ENCODE data around the gene CCL19.

CCL19 gene

DNA sequence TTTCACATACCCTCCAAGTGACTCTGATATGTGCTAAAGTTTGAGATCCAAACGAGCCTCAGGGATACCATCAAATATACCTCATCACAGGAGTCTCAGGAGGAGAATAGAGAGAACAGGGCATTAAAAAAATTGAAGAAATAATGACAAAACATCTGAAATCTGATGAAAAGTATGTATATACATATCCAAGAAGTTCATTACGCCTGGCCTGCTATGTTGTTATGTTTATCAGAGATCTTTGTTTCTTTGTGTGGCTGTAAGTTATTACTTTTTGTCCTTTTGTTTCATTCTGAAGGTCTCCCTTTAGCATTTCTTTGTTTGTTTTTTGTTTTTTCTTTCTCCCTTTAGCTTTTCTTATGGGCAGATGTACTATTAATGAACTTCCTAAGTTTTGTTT is 2.5 kb upstream of the CCL19 start:
- no peak for DNase-seq

DNA sequence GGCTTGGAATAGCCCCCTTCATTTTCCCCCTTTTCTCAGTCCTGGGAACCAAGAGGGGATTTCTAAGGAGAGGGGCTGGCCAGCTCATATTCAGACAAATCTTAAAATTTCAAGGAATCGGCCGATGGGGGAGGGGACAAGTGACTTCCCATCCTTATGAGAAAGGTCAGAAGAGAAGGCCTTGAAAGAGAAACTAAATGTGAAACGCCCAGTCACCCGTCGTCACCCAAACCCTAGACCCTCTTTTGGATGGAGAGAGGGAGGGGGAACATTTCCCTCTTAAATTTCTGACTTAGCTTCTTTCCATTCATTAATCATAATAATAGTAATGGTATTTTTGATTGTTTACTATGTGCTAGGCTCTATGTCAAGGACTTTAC is 850 bp upstream of the CCL19 start:
- DNase-seq: peak; percentile 24

DNA sequence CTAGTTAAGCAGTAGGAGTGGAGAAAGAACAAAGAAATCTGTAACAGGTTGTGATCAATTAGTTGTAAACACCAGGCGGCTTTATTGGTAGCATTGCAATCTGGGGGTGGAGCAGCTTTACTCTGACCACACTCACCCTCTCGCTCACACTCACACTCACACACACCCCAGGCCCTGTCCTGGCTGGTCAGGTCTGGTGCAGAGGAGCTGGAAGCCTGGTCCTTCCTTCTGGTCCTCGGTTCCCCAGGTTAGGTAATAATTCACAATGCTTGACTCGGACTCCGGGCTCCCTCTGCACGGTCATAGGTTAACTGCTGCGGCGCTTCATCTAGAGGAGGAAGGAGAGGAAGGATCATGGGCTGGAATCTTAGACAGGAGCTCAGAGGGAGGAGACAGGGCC is 1.6 kb downstream of the CCL19 start:
- DNase-seq: no peak

DNA sequence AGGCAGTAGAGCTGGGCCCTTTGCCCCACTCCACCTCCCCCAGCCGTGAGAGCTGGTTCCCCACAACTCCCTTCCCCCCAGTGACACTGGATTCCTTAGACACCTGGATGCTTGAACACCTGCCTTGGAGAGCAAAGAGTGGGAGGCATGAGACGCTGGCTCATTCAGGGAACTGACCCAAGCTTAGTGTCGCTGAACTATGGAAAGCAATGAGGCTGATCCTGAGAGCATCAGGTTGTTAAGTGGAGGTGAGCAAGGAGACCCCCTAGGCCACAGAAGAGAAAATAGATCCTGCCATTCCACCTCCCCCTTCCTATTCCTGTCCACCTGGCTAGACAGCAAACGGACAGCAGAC is 2.0 kb downstream of the CCL19 start:
- DNase-seq: no peak

DNA sequence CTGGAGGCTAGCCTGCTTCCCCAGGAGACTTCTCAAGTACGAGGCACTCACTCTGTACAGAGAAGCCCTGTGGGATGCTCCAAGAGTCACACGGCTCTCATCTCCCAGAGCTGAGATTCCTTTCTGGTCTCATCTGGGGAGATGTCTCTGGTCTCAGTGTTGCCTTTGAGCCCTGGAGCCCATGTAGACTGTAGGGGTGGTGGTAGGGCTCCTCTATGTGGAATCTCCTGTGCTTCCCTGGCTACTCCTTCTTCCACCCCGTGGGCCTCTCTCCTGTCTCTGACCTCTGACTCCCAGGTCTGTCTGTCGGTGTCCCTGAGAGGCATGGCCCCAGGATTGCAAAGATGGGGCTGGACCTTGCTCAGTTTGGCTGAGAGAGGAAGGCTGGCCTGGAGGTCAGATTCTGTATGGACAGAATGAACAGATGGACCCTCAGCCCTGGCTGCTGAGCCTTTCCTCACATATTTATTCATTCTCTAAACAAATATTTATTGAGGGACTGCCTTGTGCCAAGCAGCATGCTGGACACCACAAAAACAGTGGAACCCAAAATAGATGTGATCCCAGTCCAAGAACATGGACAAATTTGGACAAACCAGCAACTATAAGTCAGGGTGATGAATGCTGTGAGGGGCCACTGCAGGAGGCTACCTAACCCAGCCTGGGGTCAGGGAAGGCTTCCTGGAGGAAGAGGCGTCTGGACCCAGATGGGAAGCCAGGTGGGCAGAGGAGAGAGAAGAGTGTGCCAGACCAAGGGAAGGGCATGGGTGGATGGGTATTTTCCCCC is 2.6 kb downstream of the CCL19 start:
- no peak for DNase-seq

DNA sequence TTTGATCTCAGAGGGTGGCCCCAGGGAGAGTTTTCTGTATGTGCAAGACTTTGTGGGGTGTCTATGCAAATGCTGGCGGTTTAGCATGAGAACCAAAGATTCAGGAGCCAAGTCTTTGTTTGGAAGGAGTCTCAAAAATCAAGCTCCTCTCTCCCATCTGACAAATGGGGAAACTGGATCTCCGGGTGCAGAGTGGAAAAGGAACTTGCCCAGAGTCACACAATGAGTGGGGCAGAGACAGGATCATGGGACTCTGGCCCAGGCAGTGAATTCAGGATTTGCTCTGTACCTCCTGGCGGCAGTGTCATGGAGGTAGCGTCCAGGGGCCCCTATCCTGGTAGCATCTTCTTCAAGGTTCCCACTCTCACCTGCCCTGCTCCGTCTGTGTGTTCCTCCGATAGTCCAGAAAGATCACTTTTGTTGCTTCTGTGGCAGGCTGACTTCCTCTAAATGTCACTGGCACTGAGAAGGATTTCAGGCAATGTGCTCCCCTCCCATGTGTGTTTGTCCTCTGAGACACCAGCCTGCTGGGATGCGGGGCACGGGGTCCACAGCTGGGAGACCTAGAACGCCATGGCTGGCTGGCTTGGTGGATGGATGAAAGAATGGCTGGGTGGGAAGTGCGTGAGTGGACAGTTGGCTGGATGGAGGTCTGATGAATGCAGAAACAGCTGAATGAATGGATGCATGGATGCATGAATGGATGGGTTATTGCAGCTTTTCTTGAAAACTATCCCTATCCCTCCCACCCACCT is 3.6 kb downstream of the CCL19 start:
- no peak for DNase-seq

DNA sequence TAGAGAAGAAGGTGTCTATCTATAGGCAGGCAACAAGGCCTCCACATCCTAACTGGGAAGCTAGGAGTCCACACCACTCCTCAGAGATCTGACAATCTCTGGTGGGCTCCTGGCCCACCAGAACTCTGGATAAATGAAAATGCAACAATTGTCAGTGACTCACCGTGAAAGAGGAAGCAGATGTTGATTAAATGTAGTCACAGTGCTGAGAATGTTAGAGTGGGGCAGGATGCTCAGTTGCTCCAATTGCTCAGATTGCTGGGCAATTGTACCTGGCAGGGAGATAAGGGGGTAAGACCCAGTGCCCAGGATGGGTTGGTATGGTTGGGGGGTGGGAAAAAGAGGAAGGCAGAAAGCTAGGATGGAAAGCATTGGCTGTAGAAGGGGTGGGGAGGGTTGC is 4.3 kb downstream of the CCL19 start:
- peak; percentile 51 for DNase-seq

DNA sequence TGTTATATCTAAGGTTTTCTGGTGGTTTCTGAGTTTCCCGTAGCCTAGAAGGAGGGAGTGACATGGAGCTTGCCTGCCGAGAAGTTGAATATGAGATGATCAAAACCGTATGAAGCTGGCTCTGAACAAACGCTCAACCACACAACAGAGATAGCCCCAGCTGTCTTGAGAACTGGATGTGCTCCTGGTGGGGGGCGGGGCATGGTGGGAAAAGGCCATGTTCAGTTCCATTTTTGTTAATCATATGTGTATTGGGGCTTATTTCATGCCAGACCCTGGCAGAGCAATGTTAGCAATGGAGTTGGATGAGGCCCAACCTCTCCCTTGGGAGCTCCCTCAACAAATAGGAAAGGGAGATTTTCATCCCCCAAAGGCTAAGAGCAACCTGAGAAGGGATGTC is 4.8 kb downstream of the CCL19 start:
- no peak for DNase-seq

DNA sequence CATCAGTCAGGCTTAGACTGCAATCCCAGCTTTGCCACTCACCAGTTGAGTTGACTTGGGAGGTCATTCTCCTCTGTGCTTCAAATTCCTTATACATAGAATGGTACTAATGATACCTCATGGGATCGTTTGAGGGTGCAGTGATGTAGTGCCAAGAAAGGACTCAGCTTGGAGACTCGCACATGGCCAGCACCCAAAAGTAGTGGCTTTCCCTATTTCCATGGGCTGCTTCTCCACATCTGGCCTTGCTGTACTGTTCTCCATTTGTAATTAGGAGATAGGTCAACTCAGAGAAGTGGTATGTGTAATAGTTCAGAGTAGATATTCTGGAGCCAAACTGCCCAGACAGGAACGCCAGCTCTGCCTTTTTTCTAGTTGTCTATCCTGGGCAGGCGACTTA is 5.5 kb downstream of the CCL19 start:
- DNase-seq: no peak

DNA sequence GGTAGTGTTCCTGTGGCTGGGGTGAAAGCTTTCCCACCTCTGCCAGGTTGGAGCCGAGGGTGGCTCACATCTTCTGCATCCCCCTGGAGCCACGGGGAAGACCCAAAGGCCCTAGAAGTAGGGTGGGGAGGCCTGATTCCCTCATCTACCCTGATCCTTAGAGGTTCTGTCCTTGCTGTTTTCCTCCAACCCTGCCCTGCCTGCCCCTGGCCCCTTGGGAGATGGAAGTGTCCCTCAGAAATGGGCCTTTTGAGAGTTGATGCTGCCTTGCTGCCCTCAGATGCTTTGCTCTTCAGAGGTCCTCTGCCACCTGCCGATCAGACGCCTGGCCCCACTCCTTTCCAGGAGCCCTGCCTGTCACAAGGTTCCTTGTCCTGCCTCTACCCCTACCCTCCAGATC is 6.3 kb downstream of the CCL19 start:
- no peak for DNase-seq

DNA sequence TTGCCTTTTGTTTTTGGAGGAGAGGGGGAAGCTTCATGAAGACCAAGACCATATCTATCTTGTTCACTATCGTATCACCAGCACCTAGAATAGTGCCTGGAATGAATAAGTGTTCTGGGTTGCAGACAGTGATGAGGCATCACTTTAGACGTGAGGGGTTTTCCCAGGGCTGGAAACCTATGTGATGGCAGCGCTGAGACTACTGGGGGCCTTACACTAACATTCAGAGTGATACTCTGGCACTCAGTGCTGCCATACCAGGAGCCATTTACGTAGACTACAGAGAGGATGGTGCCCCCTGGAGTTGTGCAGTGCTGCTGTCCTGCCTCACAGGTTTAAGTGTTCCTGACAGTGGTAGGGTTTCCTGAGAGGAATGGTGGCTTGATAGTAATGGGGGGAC is 6.9 kb downstream of the CCL19 start:
- DNase-seq: no peak

DNA sequence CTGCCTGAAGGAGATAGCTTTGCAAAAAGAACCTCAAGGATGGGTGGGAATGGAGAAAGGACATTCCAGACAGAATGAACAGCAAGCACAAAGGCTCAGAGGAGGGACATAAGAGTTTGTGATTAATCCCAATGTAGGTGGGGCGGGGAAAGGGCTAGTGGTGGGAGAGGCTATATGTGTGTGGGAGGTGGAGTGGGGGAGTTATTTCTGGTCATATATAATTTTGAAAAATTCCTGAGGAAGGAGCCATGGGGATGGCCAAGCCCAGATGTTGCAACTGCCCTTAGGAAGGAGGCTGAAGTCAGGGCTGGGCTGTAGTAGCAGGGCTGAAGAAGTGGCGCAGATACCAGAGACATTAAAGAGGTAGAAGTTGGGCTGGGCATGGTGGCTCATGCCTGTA is 15.2 kb downstream of the CCL19 start:
- no peak for DNase-seq

DNA sequence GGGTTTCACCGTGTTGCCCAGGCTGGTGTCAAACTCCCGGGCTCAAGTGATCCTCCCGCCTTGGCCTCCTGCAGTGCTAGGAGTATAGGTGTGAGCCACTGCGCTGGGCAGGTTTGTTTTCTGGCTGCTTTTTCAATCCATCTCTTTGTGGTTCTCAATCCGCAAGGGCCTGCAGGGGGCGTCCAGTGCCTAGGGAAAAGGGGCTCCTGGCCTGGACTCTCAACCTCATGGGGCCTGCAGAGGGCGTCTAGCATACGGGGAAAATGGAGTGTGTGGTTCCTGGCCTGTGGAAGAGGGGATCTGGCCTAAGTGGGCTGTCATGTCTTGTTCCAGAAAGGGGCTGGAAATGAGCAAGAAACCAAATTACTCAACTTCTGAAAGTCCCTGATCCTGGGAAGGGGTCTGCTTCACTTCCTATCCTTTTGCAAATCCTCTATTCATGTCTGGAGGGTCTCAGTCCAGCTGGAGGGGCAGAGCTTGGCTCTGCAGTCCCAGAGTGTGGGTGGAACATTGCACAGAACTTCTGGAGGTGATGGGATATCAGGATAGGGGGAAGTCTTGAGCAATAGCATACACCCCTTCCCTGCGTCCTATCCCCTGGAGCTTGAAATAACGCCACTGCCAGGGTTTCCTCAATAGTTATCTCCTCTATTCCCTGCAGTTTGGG is 15.9 kb downstream of the CCL19 start:
- peak; percentile 83 for DNase-seq

DNA sequence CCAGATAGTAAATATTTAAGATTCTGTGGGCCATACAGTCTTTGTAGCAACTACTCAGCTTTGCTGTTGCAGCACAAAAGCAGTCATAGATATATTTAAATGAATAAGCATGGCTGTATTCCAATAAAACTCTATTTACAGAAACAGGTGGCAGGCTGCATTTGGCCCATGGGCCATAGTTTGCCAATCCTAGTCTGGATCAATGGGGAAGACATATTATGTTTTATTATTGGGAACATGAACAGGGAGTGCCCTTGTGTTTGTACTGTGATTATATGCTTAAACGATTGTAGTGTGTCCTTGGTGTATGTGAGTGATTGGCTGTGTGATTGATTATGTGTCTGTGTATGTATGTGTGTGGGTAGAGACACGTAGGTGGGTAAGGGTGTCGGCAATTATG is 16.6 kb downstream of the CCL19 start:
- no peak for DNase-seq

DNA sequence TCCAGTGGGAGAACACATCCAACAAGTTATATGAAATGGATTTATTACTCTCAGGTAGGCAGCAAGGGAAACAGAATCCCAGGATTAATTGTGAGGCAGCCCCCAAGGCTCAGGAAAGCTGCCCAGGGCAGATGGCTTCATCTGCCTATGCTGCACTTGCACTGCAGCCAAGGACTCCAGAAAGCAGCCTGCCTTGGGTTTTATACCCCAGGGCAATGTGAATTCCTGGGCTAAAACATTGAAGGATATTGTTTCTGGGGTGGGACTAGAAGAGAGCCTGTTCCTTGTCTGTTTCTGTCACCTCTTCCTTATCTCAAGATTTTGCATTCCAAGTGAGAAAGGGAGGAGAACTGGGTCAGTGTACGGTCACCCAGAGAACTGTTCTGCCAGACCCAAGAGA is 19.8 kb downstream of the CCL19 start:
- DNase-seq: no peak

DNA sequence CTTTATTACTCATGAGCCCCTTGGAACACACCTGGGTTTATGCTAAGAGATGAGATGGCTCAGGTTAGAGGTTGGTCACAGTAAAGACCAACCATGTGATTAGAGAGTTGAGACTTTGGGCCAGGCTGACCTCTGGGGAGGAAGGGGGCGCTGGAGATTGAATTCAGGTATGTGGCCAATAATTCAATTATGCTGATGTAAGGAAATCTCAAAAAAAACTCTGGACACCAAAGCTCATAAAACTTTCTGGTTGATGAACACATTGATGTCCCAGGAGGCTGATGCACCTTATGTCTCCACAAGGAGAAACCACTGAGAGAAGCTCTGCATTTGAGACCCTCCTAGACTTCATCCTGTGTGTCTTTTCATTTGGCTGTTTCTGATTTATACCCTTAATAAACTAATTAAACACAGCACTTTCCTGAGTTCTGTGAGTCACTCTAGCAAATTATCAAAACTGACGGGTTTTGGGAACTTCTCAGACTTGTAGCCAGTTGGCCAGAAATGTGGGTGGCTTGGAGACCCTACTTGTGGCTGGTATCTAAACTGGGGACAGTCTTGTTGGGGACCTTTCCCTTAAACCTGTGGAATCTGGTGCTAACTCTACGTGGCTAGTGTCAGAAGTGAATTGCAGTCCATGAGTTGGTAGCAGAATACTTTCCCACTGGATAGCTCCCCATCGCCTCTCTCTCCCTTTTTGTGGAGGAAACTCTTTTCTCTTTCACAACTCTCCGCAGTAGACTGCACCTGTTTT is 21.1 kb downstream of the CCL19 start:
- DNase-seq: no peak

DNA sequence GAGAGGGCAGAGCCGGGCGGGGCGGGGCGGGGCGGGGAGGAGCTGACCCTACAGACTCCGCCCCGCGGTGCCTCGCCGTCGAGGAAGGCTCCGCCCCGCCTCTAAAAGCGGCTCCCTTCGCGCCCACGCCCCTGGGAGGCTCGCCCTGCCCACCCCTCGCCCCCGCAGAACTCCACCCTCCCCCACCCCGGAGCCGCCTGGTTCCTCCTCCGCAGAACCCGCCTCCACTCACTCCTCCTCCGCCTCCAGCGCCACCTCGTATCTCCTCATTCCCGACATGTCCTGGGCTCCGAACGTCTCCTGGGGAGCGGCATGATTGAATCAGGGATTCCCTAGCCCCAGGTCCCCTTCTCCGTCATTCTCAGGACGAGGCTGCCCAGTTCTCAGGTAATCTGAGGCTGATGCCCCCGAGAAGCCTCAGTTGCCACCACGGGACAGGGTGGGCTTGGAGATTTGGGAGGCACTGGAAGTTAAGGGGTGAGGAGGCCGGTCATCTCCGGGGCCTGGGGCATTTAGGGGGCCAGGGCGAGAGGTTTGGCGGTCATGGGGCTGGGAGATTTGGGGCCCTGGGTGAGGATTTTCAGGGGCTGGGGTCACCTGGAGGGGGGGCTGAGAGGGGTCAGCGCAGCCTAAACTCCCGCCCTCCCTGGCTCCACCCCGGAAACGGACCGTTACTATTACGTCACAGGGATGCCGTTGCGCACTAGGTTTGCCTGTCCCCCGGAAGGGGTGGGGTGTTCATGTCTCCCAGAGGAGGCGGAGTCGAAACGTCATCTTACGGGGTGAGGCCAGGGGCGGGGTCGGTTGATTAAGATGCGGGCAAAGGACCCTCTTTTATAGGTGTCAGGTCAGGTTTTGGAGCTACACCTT is 25.5 kb downstream of the CCL19 start:
- peak; percentile 92 for DNase-seq

DNA sequence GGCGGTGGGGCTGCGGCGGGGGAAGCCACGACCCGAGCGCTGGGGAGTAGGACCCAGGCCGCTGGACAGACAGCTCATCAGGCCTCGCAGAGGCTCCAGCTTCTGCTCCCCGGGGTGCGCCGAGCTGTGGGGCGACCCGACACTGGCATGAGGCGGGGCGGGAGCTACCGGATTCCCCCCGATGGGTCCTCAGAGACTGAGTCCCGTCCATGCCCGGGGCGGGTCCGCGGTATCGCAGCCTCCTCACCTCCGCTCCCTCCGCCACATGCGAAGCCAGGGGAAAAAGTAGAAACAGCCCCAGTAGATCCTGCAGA is 26.1 kb downstream of the CCL19 start:
- no peak for DNase-seq

DNA sequence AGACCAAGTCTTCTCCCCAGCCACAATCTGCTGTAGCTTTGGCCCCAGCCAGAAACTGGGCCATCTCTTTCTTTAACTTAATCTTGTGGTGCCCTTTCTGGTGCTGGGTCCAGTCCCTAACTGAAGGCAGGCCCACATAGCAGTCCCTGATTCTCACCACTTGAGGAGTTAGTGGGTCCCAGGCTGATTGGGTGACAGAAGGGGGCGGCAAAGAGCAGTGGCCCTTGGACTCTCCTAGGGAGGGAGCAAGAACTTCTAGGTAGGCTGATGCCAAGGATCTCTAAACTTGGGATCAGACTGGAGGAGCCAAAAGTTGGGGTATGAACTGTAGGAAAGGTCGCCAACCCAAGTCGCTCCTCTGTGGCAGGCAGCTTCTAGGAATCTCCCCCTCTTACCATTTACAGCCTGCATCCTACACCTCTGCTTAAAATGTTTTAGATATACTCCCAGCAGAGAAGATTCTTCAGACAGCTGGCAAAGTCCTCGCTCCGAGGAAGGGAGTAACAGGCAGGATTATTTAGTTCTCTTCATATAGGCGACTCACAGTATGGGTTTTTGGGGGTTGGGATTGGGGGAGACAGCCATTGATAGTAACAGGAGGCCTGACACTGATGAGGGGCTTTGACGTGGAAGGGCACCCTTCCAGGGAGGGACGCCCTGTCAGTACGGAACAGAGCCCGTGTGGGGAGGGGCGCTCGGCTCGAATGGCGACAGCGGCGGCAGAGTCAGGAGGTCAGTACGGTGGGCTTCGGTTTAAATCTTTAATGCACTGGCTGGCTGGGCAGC is 26.6 kb downstream of the CCL19 start:
- DNase-seq: peak; percentile 80

DNA sequence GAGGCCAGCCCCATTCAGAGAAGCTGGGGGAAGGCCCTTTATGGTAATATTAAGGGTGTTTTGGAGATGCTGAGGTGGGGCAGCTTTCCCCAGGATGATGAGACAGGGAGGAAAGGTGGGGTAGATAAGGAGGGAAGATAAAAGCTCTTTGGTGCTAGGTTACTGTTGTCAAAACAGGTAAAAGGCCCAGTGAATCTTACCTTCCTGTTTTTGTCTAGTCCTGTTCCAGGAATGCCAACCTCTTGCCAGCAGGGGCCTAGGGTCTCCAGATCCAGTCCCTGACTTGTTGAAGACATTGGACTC is 27.8 kb downstream of the CCL19 start:
- no peak for DNase-seq

DNA sequence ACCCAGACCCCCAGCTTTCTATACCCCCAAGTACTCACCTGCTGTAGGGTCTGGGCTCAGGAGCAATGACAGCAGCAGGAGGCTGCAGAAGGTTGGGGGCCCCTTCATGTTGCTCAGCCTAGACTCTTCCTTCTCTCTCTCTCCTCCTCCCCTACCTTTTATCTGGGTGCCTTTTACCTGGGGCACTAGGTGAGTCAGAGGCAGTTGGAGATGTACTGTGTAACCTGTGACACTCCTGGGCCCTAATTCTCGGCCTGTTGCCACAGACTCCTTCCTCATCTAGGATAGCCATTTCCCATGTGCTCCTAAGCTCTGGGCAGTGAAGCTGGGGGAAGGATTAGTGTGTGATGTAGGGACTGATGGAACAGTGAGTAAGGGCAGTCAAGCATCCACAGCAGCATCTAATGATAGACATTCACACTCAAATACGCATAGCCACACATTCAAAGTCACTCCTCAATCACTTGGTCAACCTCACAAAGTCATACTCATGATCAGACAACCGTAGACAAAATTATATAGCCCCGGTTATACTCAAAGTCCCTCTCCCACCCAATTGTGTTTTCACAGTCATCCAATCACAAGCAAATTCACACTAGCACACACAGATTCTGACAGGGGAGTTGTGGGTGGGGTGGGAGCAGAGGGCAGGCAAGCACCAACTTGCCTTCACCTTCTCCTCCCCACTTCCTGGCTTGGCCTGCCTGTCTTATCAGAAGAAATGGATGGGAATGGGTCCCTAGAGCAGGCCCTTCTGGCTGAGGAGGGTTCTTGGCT is 28.4 kb downstream of the CCL19 start, which contains the start of gene CCL27:
Gene CCL27, minus strand, starts transcription at position 132 of the 777 bp plus-strand sequence. Its CDS starts 24 bp downstream, at position 108.
- no peak for DNase-seq

Measured in inflammatory macrophage treated with lipopolysaccharide for 4 hours (primary cell).